ENCODE results near the gene TNP1.

GRCh38 chr2:216863946-216864345, 4.1 kb upstream of the TNP1 start:
- TF ChIP-seq GATA3 (IDR thresholded peaks at IDR 0.05; ENCODE audit: low read depth, low read length) (no peak), GATA2 (IDR thresholded peaks at IDR 0.05; ENCODE audit: low read depth, low read length) (no peak)
